Kidney tubule cell (primary cell): Measurements from ENCODE around the gene ZNF423.

Experiments used
- DNase-seq: peaks from one replicate; pipeline ENCODE4 v3.0.0-alpha.2; 2018; ENCODE audit warnings: low spot score

ZNF423 gene

DNA sequence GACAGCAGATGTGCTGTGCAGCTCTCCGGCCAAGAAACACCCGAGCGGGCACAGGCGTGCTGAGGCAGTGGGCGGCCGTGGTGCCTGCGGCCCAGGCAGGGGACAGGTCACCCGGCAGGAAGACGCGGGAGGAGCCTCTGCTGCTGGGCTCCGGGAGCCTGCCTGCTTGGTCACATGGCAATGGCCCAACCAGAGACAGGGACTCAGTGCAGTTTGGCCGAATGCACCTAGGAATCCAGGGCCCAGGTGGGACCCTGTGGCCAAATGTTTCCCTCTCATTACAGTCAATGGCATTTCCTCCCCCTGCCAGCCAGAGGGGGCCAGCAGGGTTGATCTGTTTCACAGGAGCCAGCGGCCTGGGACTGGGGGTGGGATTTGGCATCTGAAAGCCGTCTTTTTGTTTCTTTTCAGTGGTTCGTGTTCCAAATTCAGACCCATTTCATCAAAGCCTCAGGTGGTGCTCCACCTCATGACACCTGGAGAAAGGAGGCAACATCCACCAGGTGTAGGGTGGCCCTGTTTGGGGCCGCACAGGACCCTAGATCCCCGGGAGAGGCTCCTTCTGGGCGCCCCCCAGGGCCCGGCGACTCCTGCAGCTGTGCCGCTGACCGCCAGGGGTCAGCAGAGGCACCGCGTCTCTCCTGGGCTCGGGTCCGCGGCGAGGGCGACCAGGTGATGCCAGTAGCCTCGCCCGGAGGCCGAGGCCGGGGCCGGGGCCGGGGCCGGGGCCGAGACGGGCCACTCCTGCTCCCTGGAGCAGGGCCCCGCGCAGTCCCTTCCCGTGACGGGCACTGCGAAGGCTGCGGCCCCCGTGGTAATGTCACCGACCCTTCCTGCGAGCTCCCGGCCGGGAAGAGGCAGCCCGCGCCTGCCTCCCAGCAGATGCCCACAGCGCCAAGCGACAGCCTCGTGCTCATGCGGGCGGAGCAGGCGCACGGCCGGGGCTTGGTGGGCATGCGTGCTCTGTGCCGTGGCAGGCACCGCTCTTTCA is 363.8 kb downstream of the ZNF423 start:
- DNase-seq, result peak; percentile 57

DNA sequence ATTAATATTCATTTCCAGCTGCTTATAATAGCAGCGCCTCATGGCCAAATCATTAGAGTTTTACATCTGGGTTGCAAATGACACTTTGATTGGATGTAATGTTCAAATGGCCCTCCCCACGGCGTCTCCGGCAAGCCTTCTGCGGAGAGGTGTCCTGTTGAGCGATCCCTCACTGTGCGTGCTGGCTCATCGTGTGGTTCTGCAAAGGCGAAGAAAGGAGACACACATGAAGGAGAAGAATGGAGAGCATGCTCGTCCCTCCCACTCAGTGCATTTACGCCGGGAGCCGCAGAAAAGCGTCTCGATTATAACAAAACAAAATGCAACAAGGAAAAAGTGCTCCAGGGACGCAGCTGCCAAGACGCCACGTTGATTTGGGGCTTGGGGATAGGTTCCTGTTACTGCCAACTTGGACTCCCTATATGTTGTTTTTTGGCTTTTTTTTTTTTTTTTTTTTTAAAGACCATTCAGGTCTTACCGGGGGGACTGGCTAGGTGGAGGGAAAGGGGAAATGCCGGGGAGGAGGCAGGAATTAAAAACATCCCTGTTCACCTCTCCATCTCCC is 364.7 kb downstream of the ZNF423 start:
- no peak for DNase-seq

DNA sequence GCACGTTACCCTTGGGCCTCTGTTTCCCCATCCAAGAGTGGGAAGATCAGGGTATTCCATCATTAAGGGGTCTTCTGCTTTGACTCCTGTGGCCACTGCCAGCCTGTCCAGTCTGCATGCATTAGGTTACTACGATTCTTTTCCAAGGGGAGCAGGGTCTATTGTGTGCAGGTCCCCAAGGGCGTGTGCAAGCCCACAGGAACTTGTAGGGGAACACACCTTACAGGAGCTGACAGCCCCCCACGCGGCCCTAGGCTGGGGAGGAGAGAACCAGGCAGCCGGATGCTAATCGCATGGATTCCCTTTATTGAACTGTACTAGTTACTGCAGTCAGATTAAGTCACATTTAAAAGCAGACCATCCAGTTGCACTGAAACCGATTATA is 365.6 kb downstream of the ZNF423 start:
- DNase-seq, result no peak

DNA sequence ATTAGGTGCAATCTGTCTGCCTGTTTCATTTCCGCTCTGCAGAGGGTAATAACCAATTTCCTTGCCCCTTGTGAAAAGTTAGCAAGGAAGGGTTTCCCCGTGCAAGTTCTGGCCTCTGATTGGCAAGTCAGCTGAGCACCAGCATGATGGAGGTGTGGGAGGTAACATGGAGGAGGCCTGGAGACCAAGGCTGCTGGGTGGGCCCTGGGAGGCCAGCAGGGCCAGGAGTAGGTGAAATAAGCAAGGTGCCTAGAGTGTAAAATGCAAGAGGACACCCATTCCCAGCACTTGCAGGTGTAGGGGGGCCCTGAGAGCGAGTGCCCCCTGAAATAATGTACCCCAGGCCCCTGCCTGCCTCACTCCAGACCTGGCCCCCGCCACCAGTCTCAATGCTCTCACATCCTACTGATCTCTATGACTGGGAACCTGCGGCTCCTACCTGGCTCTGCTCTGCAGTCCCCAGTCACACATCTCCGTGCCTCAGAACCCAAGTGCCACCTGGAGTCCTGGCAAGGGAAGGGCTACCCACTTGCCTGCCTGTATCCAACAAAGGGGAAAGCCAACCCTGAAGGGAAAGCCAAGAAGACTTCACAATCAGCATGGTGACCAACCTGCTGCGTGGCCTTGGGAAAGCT is 366.1 kb downstream of the ZNF423 start:
- DNase-seq, result no peak

GRCh38 chr16:49488740-49489525 is 367.0 kb downstream of the ZNF423 start:
- no peak for DNase-seq

GRCh38 chr16:49488336-49488735 is 367.6 kb downstream of the ZNF423 start:
- no peak for DNase-seq

GRCh38 chr16:49487746-49488145 is 368.2 kb downstream of the ZNF423 start:
- DNase-seq, result no peak

- DNase-seq, result no peak
These were observed 369.5 kb downstream of the ZNF423 start for GRCh38 chr16:49486400-49486799.

DNA sequence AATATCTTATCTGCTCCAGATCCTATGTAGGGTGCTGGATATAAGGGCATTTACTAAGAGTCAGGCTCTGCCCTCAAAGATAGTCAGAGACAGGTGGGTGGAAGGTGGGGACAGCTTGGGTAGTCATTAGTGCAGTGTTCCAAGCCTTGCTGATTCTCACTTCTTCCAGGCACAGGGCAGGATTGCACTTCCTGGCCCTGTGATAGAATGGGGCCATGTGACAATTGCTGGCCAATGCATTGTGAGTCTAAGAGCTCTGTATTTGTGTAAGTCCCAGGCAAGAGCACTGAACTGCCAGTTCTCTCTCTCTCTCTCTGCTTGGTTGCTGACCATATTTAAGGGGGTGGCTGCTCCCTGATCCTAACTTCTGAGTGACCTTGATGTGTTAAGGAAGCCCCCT is 370.2 kb downstream of the ZNF423 start:
- DNase-seq, result no peak

- DNase-seq, result no peak
These were observed 371.0 kb downstream of the ZNF423 start for GRCh38 chr16:49484936-49485335.

DNA sequence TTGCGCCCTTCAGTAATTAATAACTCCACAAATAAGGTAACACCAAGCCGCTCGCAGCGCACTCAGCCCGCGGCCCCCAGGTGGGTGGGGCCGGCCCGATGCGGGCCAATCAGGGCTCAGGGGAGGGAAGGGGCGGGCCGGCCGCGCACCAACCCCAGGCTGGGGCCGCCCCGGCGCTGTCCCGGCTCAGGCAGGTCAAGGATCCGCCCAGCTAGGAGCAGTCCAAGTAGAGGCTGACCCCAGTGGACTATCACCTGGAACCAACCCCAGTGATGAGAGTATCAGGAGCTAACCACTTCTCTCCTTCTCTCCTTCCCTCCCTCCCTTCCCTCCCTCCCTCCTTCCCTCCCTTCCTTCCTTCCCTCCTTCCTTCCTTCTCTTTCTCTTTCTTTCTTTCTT is 371.5 kb downstream of the ZNF423 start:
- DNase-seq, result peak; percentile 26

DNA sequence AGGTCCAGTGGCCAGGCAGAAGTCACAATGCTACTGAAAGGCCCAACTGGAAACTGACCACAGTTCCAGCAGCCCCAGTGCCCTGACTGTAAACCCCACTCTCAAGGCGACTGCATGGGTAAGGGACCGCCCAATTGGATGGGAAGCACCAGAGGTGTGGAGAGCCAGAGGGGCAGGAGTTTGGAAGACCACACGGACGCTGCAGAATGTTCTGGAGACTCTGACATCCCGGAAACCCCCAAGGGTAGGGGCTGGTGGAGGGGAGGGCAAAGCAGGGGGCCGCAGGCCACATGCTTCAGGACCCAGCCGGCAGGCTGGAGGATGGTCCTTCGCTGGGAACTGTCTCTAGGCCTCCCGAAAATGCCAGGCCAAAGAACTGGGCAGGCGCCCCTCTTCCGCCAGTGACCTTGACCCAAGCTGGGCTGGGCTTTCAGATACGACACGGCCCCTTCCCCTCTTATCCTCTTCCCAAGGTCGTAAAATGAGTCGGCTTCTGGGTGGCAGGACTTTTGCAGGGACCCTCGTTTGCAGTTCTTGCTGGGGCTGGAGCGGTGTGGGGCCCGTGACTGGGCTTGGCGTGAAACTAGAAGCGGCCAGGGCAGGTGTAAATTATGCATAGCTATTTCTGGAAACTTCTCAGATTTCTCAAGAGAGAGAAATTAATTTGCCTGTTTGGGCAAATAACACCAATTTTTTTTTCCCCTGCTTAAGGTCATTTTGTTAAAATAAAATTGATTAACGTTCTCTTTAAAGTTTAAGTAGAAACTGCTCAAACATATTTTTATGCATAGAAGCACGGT is 372.1 kb downstream of the ZNF423 start:
- DNase-seq, result no peak

GRCh38 chr16:49483251-49483650 is 372.7 kb downstream of the ZNF423 start:
- no peak for DNase-seq

- DNase-seq, result no peak
These were observed 373.2 kb downstream of the ZNF423 start for GRCh38 chr16:49482690-49483089.

DNA sequence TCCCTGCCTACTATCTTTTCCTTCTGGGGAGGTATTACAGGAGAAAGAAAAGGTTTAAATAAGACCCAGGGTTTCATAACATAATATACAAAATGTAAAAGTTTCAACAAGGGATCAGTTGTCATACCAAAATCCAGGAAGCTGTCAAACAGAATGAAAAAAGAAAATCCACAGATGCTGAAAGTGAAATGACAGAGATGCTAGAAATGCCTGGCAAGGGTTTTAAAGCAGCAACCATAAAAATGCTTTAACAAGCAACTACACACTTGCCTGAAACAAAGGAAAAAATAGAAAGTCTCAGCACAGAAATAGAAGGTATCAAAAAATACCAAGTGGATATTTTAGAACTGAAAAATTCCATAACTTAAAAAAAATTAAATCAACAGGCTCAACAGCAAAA is 377.3 kb downstream of the ZNF423 start:
- DNase-seq, result no peak

- DNase-seq, result no peak
These were observed 377.8 kb downstream of the ZNF423 start for GRCh38 chr16:49478107-49478506.

- no peak for DNase-seq
These were observed 378.5 kb downstream of the ZNF423 start for GRCh38 chr16:49477250-49477895.

DNA sequence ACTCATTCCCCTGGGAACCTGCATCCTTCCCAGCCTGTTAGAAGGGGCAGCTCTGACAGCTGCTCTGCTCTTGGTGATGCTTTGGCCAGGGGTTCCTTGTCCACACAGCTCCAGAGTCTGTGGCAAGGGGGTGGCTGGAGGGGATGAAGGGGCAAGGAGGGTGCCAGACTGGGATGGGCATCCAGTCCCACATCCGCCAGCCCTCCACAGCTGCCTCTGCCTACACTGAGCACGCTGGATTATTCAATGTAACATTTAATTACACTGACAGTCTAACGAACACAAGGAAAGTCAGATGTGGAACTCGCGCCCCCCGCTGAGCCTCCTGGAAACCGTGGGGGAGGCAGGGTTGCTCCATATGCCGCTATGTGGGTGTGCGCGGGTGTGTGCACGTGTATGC is 381.2 kb downstream of the ZNF423 start:
- DNase-seq, result no peak

DNA sequence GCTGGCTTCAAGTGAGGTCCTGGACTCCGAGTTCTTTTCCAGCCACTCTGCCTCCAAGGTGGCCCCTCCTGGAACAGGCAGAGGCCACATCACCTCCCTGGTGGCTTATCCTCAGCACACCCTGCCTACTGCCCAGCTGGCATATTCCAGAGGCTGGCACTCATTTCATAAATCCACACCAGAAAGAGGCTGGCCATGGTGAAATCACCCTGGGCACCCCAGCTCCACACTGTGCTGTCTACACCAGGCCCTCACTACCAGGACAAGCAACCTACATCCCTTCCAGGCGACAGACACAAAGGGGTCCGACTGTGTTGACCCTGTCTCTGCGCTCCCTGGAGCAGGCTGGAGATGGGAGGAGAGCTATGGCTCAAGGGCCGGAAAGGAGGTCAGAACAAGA is 382.1 kb downstream of the ZNF423 start:
- DNase-seq, result no peak

DNA sequence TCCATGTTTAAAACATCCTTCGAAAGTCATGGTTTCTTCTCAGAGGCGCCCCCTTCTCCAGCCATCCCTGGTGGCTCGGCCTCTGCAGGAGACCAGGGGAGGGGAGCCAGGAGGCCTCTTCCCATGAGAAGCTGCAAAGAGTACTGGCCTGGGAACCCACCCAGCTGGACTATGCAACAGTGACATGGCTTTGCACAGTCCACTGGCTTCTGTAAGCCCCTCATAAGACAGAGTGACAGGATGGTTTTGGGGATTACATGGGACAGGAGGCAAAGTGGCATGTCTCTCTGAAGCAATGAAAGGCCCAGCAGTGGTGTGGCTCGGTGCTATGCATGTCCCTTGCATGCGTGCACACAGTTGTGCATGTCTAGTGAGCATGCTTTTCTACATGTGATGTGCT is 382.8 kb downstream of the ZNF423 start:
- DNase-seq, result no peak

GRCh38 chr16:49472598-49472997 is 383.3 kb downstream of the ZNF423 start:
- DNase-seq, result no peak
